CD4-positive, alpha-beta T cell treated with Interleukin-15 for 4 hours (primary cell): ENCODE results near the gene OR4K2.
"Not testable (repeated sequence)": the region's sequence is repeated elsewhere in the genome, so short reads cannot be mapped to it uniquely, and the experiment has no call there.

Experiments used
- DNase-seq: peaks from one replicate; pipeline ENCODE4 v3.0.0-alpha.2; 2020; ENCODE audit warnings: low spot score

Gene OR4K2

GRCh38 chr14:19874842-19875241 lies at the start of gene OR4K2:
Gene OR4K2 (plus strand): TSS chr14:19875142. CDS start chr14:19876268, 1,126 bp downstream.
- DNase-seq, result no peak

- DNase-seq, result not testable (repeated sequence)
These were observed 47.2 kb upstream of the OR4K2 start for GRCh38 chr14:19827626-19828244.

DNA sequence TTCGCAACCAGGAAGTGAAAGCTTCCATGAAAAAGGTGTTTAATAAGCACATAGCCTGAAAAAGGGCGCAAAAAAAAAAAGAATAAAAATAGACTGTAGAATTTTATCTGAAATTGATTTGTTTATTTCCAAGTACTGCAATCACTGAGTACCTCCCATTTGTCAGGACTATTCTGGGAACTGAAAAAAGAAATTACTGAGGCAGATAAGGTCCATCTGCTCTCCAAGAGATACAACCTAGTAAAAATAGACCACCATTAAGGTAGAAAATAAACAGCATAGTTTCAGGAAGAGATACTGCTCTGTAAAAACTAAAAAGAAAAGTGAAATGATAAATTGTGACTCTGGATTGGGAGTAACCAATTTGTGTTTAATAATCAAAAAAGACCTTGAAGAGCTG lies 46.6 kb upstream of the OR4K2 start:
- no peak for DNase-seq

GRCh38 chr14:19834203-19834848 lies 40.6 kb upstream of the OR4K2 start:
- DNase-seq, result not testable (repeated sequence)

GRCh38 chr14:19838433-19838832 lies 36.5 kb upstream of the OR4K2 start:
- no peak for DNase-seq

- DNase-seq, result no peak
These were observed 23.6 kb upstream of the OR4K2 start for GRCh38 chr14:19851365-19851764.

DNA sequence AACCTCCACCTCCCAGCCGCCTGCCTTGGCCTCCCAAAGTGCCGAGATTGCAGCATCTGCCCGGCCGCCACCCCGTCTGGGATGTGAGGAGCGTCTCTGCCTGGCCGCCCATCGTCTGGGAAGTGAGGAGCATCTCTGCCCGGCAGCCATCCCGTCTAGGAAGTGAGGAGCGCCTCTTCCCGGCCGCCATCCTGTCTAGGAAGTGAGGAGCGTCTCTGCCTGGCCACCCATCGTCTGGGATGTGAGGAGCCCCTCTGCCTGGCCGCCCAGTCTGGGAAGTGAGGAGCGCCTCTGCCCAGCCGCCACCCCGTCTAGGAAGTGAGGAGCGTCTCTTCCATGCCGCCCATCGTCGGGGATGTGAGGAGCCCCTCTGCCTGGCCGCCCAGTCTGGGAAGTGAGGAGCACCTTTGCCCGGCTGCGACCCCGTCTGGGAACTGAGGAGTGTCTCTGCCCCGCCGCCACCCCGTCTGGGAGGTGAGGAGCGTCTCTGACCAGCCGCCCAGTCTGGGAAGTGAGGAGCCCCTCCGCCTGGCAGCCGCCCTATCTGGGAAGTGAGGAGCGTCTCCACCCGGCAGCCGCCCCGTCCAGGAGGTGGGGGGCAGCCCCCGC lies 8.8 kb upstream of the OR4K2 start:
- DNase-seq, result not testable (repeated sequence)

GRCh38 chr14:19873178-19873577 lies 1.8 kb upstream of the OR4K2 start:
- DNase-seq, result no peak

DNA sequence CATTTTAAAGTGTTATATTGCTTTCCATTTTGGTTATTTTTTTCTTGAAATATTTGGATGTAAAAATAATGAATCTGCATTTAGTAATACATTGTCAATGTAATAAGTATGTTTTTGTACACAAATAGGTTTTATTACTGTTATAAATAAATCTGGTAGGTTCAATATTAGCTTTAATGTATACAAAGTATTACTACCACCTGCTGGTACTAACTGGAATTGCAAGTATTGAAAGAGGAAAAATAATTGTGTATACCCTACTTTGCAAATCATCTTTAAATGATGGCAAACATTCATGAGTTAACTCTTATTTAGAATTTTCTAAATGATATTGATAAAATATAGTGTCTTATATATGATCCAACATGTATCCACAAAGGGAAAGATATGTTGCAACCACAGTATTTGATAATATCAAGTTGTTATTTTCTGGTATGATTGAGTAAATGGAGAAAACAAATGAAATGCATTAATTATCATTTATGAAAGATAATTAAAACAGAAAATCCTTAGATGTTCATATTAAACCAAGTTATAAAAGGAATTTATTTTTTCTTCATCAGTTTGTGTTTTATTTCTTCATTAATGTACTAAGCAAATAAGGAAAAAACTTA lies 3.2 kb downstream of the OR4K2 start:
- DNase-seq, result peak; percentile 4

GRCh38 chr14:19895282-19895681 lies 20.3 kb downstream of the OR4K2 start:
- DNase-seq, result no peak

- DNase-seq, result no peak
These were observed 26.1 kb downstream of the OR4K2 start for GRCh38 chr14:19900999-19901398.

DNA sequence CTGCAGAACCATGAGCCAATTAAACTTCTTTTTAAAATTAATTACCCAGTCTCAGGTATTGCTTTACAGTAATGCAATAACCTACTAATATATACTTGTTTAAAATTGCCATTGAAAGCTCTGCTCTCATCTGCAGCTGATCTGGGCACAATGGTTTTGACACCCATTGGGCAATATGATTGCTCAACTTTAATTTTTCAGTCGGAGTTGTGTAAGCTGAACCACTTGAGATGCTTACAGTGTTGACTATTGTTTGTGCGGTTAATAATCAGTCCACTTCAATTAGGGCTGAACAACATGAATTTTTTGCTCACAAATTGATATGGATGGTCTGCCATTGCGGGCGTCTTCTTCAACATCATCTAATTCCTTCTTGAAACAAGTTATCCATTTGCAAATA lies 27.5 kb downstream of the OR4K2 start:
- DNase-seq, result no peak

DNA sequence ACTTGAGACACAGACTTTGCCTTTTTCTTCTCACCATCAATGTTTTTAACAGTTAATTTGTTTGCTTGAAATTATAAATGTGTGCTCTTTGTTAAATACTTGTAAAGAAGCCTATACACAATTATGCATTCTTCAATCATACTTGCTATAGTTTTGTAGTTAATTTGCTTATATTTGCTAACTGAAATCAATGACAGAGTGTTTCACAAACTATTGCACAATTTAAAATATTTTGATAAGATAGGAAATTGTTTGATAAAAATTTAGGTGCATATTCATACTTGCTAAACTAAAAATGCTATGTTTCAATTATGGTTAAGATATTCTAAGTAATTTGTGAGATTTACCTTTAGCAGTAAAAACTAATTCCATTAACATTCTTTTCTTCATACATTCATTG lies 31.7 kb downstream of the OR4K2 start:
- DNase-seq, result no peak

- no peak for DNase-seq
These were observed 36.2 kb downstream of the OR4K2 start for GRCh38 chr14:19911114-19911513.

- DNase-seq, result no peak
These were observed 42.3 kb downstream of the OR4K2 start for GRCh38 chr14:19917243-19917642.

DNA sequence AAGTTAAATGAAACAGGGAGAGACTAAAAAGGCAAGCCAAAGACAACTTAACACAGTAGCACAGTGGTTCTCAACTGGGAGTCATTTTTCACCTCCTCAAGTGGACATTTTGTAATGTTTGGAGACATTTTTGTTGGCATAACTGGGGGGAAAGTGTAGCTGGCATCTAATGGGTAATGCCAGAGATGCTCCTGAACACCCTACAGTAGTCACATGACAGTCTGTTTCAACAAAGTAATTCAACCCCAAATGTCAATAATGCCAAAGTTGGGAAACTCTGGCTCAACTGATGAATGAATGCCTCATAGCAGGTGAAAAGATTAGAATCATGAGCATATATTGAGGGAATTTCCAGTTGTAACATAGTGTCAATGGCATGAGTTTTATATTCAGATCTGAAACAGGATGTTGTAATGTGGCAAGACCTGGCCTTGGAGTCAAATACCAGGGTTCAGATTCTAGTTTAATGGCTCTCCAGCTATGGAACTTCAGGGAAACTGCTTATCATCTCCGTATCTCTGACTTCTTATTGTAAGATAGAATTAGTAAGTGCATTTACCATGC lies 43.1 kb downstream of the OR4K2 start:
- DNase-seq, result no peak

GRCh38 chr14:19918553-19919264 lies 43.8 kb downstream of the OR4K2 start:
- DNase-seq, result no peak

DNA sequence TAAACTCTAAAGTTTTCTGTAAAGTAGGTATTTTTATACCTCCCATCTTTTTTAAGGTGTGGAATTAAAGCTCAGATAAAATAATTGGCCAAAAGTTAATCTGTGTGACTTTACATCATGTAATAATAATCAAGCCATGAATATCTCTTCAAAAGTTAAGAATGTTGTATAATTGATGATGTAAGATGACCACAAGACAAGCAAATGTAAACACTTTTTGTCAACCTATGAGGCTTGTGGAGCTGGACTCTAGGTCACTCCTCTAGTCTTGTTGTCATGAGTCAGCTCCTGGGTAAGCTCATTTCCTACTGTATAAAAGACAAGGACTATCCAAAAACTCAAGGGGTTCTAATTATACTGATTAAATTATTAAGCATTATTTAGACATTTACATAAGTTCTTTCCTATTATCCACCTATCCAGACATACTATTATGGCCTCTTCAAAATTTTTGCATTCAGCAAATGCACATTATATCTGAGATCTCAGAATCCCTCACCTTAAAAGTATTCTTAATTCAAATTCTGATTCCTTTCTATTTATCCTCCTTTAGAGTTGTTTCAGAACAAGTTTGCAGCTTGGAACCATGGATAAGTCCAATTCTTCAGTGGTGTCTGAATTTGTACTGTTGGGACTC lies 45.2 kb downstream of the OR4K2 start, which contains the start of gene OR4K5:
Gene OR4K5 (plus strand): TSS at position 587 of the 637 bp plus-strand sequence. CDS start 0 bp downstream, at position 587.
- no peak for DNase-seq

- no peak for DNase-seq
These were observed 55.7 kb downstream of the OR4K2 start, which contains the start of gene OR4K1 for GRCh38 chr14:19930617-19931016. Gene OR4K1 (plus strand): TSS chr14:19930917. CDS start chr14:19935667, 4,750 bp downstream.
